Tibial nerve (tissue), 4 donors: ENCODE measurements around the gene SLC25A48.

Experiments used
- EP300 ChIP-seq, 2 donors: sonication (generic); formaldehyde crosslinking; IDR thresholded peaks; one replicate each; pipeline ENCODE4 v1.6.1; 2017; ENCODE audit warnings: antibody characterized with exemption in 2 of 2, mild to moderate bottlenecking in 1 of 2
- TF ChIP-seq, protein P1 (sequence below), 5 experiments: fragments of 200-600 bp in 3 of 5; fragments of 450-650 bp in 2 of 5; sonication (generic) in 3 of 5; IDR thresholded peaks; one replicate each; pipeline ENCODE4 v1.5.1; 2016 to 2019; ENCODE audit warnings: antibody characterized with exemption in 5 of 5, mild to moderate bottlenecking in 3 of 5, moderate library complexity in 2 of 5

DNA sequence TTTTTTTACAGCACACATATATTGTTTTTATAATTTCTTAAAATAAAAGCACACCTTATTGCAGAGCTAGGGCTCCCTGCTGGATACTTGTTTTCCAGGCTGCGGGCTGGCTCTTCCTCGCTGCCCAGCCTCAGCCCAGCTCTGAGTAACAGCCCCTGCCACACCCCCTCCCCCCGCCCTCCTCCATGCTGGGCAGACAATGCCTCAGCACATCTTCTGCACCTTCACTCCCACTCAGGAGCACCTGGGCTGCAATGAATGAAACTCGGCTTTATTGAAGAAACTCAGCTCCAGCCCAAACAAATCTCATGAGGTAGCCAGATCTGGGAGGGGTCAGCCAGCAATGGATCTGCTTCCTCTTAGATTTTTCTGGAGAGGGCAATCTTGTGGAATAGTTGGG lies 51.7 kb downstream of the SLC25A48 start:
- TF ChIP-seq, protein P1, sequence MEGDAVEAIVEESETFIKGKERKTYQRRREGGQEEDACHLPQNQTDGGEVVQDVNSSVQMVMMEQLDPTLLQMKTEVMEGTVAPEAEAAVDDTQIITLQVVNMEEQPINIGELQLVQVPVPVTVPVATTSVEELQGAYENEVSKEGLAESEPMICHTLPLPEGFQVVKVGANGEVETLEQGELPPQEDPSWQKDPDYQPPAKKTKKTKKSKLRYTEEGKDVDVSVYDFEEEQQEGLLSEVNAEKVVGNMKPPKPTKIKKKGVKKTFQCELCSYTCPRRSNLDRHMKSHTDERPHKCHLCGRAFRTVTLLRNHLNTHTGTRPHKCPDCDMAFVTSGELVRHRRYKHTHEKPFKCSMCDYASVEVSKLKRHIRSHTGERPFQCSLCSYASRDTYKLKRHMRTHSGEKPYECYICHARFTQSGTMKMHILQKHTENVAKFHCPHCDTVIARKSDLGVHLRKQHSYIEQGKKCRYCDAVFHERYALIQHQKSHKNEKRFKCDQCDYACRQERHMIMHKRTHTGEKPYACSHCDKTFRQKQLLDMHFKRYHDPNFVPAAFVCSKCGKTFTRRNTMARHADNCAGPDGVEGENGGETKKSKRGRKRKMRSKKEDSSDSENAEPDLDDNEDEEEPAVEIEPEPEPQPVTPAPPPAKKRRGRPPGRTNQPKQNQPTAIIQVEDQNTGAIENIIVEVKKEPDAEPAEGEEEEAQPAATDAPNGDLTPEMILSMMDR (IDR thresholded peaks at IDR 0.05) = no peak
- no peak for TF ChIP-seq EP300 (IDR thresholded peaks at IDR 0.05)
